ENCODE results near the gene SYNE1.

- no peak for TF ChIP-seq CTCF (IDR thresholded peaks at IDR 0.05)
- no peak for TF ChIP-seq POLR2A (IDR thresholded peaks at IDR 0.05)
- no peak for TF ChIP-seq EP300 (IDR thresholded peaks at IDR 0.05)
Measured at GRCh38 chr6:152314483-152314832, 322.7 kb downstream of the SYNE1 start.
